Keratinocyte (primary cell): ENCODE data around the gene NUP155. TPM values are rescaled to one million over a fixed set of nuclear protein-coding genes. Genes with fewer than 3 reads are reported as not detected.

Source experiments
- DNase-seq: peaks from one replicate; pipeline ENCODE4 v3.0.0-alpha.2; 2011; ENCODE audit warnings: low read depth, missing footprints, low spot score
- FAIRE-seq: peaks from 2 replicates; lab custom pipeline; 2011; peaks lifted over from hg19 to GRCh38; lab: Jason Lieb, UNC
- H2AFZ ChIP-seq: 2 replicates; pipeline ENCODE4 v1.6.0; 2012; ENCODE audit warnings: low read length, control low read depth, inconsistent platforms; ENCODE audit not compliant: control insufficient read depth
- H3K27ac ChIP-seq: 2 replicates; pipeline ENCODE4 v1.5.1; 2011; ENCODE audit warnings: low read length; ENCODE audit not compliant: control insufficient read depth, insufficient read depth
- H3K27me3 ChIP-seq: 3 replicates; pipeline ENCODE4 v1.6.0; 2011; ENCODE audit warnings: low read length; ENCODE audit not compliant: control insufficient read depth, insufficient read depth; ENCODE audit errors: extremely low read depth
- H3K36me3 ChIP-seq, 2 experiments: 2 replicates in 1 of 2; 3 replicates in 1 of 2; pipeline ENCODE4 v1.5.1; 2011; ENCODE audit warnings: low read length in 2 of 2, mild to moderate bottlenecking in 1 of 2; ENCODE audit not compliant: control insufficient read depth in 2 of 2, insufficient read depth in 2 of 2; ENCODE audit errors: extremely low read depth in 1 of 2
- H3K4me1 ChIP-seq: 3 replicates; pipeline ENCODE4 v1.5.1; 2011; ENCODE audit warnings: low read length; ENCODE audit not compliant: control insufficient read depth, insufficient read depth; ENCODE audit errors: extremely low read depth
- H3K4me2 ChIP-seq: 3 replicates; pipeline ENCODE4 v1.6.0; 2011; ENCODE audit warnings: low read depth, low read length; ENCODE audit not compliant: control insufficient read depth, insufficient read depth; ENCODE audit errors: extremely low read depth
- H3K4me3 ChIP-seq, 3 experiments: fragments of 200-600 bp in 1 of 3; sonication (generic) in 1 of 3; 2 replicates in 2 of 3; 3 replicates in 1 of 3; pipeline ENCODE4 v1.5.1; 2011 to 2016; ENCODE audit warnings: low read length in 3 of 3, mild to moderate bottlenecking in 3 of 3, control low read depth in 2 of 3, inconsistent platforms in 1 of 3, low read depth in 1 of 3, mixed read lengths in 1 of 3, mixed run types in 1 of 3, moderate library complexity in 1 of 3; ENCODE audit not compliant: control insufficient read depth in 2 of 3, insufficient read depth in 2 of 3; ENCODE audit errors: extremely low read depth in 1 of 3
- H3K79me2 ChIP-seq: 2 replicates; pipeline ENCODE4 v1.6.0; 2012; ENCODE audit warnings: low read length; ENCODE audit not compliant: control insufficient read depth, insufficient read depth
- H3K9ac ChIP-seq: 3 replicates; pipeline ENCODE4 v1.6.0; 2011; ENCODE audit warnings: low read length; ENCODE audit not compliant: control insufficient read depth, insufficient read depth; ENCODE audit errors: extremely low read depth
- H3K9me1 ChIP-seq: 3 replicates; pipeline ENCODE4 v1.6.0; 2011; ENCODE audit warnings: low read length; ENCODE audit not compliant: control insufficient read depth, insufficient read depth; ENCODE audit errors: extremely low read depth
- H3K9me3 ChIP-seq: 2 replicates; pipeline ENCODE4 v1.5.1; 2012; ENCODE audit warnings: low read depth, low read length; ENCODE audit not compliant: control insufficient read depth
- H4K20me1 ChIP-seq: 3 replicates; pipeline ENCODE4 v1.6.0; 2011; ENCODE audit warnings: low read length; ENCODE audit not compliant: control insufficient read depth, insufficient read depth; ENCODE audit errors: extremely low read depth
- CTCF ChIP-seq, 3 experiments: IDR thresholded peaks in 1 of 3; conservative IDR thresholded peaks in 1 of 3; optimal IDR thresholded peaks in 1 of 3; 2 replicates in 2 of 3; 3 replicates in 1 of 3; pipeline versions ENCODE3 to v1.5.1; 2011; ENCODE audit warnings: low read length in 3 of 3, mild to moderate bottlenecking in 3 of 3, moderate library complexity in 2 of 3, control low read depth in 1 of 3, inconsistent platforms in 1 of 3; ENCODE audit not compliant: insufficient read depth in 2 of 3; ENCODE audit errors: extremely low read depth in 1 of 3
- EZH2 ChIP-seq: IDR thresholded peaks from one replicate; pipeline ENCODE4 v1.6.1; 2012; ENCODE audit warnings: inconsistent platforms, mild to moderate bottlenecking, low read length, moderate library complexity
- dilution Hi-C: fragments of 300-500 bp; cut with MboI; formaldehyde crosslinking; loops from one replicate; pipeline ENCODE4 v1.7.0; 2020; ENCODE audit warnings: low sequenced_read_pairs; ENCODE audit not compliant: extremely low pct_ligation_motif_present
- polyA plus RNA-seq, 5 experiments: library from polyadenylated mRNA; depleted of rRNA in 3 of 5; stranded (reverse) in 3 of 5; stranded (forward) in 1 of 5; unstranded in 1 of 5; fragments of >200 nt; gene quantifications; 1 replicate in 1 of 5; 2 replicates in 3 of 5; 3 replicates in 1 of 5; pipeline versions ENCODE4 v1.2.1 to v1.2.3, GENCODE V29; 2011 to 2012; ENCODE audit warnings: missing spikeins in 2 of 5, low read depth in 1 of 5, low replicate concordance in 1 of 5

The NUP155 gene
- polyA plus RNA-seq, 1 donor (not counting 4 experiments of a cell fraction or from before 2014, with no cell fraction given): 20.5 TPM

DNA sequence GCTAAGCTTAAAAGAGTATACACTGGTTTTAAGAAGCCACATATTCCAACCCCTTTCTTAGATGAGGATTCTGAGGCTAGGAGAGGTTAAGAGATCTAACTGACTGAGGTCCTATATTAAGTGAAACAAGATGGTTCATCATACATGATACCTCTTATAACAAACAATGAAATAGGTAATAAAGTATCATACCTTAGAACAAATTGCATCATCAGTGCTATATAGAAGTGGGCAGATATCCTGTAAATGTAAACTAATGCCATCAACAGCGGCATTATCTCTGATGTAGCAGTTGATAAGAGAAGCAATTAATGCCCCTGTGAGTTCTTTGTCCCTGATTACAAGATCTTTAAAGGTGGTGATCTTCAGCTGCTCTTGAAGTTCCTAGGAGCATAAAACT, 60.5 kb downstream of the NUP155 start:
- no peaks in the 10 kb centered on the region for H3K79me2 ChIP-seq
- dilution Hi-C loops: no loop called here
- TF ChIP-seq CTCF (optimal IDR thresholded peaks at IDR 0.05 in 1 of 3, IDR thresholded peaks at IDR 0.05 in 1 of 3, conservative IDR thresholded peaks at IDR 0.05 in 1 of 3; ENCODE audit: extremely low read depth in 1 of 3, insufficient read depth in 2 of 3, low read length in 3 of 3) (no peak), EZH2 (no peak)
- H3K9ac ChIP-seq: no peak overlapping the region
- no peaks in the 10 kb centered on the region for H3K27me3 ChIP-seq
- H3K4me2 ChIP-seq: no peak overlapping the region
- peaks cover 7 to 10% of the 10 kb centered on the region in 2 experiments for H3K36me3 ChIP-seq
- H3K9me3 ChIP-seq: no peaks in the 10 kb centered on the region
- no peaks in the 10 kb centered on the region for H3K9me1 ChIP-seq
- no peak overlapping the region for H3K27ac ChIP-seq
- FAIRE-seq (no peak), DNase-seq (no peak)
- H4K20me1 ChIP-seq: no peaks in the 10 kb centered on the region
- H2AFZ ChIP-seq: no peak overlapping the region
- no peak overlapping the region for H3K4me3 ChIP-seq
- no peaks in the 10 kb centered on the region for H3K4me1 ChIP-seq

DNA sequence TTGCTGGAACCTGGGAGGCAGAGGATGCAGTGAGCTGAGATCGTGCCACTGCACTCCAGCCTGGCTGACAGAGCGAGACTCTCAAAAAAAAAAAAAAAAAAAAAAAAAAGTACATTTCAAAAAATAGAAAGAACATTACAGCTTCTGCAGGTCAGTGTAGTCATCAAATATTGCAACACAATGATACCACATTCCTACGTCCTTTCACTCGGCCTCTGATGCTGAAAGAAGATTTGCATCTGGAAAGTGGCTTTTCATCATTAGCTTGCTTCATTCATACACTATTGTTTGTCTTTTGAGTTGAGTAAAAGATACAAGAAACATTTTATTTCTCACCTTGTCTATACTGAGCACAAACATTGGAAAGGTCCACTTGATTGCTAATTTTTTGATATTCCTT, 62.1 kb downstream of the NUP155 start:
- Histone ChIP-seq H3K36me3 (peaks cover 10 to 13% of the 10 kb centered on the region in 2 experiments), H3K4me1 (no peaks in the 10 kb centered on the region), H3K4me2 (no peak overlapping the region), H3K27me3 (no peaks in the 10 kb centered on the region), H4K20me1 (no peaks in the 10 kb centered on the region), H3K9ac (no peak overlapping the region), H2AFZ (no peak overlapping the region), H3K9me1 (no peaks in the 10 kb centered on the region), H3K4me3 (no peak overlapping the region), H3K79me2 (no peaks in the 10 kb centered on the region), H3K27ac (no peak overlapping the region), H3K9me3 (no peaks in the 10 kb centered on the region)
- TF ChIP-seq CTCF (optimal IDR thresholded peaks at IDR 0.05 in 1 of 3, IDR thresholded peaks at IDR 0.05 in 1 of 3, conservative IDR thresholded peaks at IDR 0.05 in 1 of 3; ENCODE audit: extremely low read depth in 1 of 3, insufficient read depth in 2 of 3, low read length in 3 of 3) (no peak), EZH2 (no peak)
- dilution Hi-C loops: no loop called here
- DNase-seq: no peak
- FAIRE-seq: no peak
